Skin of body (tissue), 2 donors: ENCODE data around the gene LMO3. TPM values are rescaled to one million over a fixed set of nuclear protein-coding genes. Genes with fewer than 3 reads are reported as not detected.

ENCODE experiments used
- DNase-seq: peaks from one replicate; lab custom pipeline; 2025; lab: John Stamatoyannopoulos, UW
- total RNA-seq: library from RNA; depleted of rRNA; stranded (reverse); fragments of >200 nt; gene quantifications from one replicate; pipeline ENCODE4 v1.2.3, GENCODE V29; 2014

The LMO3 gene
- total RNA-seq, 1 donor from 2014 or later: 8.9 TPM

DNA sequence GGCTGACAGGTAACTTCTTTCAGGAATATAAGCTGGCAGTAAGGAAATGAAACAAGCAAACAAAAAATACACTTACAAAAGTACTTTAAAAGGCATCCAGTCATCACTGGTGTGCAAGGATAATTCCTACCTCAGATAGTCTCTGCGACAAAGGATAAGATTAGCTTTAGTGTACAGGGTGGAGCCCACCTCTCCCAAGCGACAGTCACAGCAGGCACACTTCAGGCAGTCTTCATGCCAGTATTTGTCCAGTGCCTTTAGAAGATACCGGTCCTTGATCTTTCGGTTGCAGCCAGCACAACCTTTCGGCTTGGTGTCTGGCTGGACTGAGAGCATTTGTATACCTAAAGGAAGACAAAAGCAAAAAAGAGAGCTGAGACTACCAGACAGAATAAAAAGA lies 5.4 kb downstream of the LMO3 start:
- no peak for DNase-seq

DNA sequence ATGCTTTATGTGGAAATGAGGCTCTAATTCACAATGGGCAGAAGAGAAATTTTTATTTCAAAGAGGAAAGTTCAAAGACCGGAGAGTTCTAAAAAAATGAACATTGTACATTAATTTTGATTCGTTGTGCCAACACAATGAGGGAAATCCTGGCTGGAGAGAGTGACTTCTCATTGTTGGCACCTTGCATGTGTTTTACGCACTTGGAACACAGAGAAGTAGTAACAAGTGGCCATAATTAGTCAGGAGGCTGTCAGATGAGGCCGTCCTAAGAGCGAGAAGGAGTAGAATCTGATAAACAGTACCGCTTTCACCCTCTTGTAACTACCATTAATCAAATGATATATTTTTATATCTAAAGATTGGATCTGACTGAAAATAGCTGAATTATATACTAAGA lies 6.9 kb downstream of the LMO3 start:
- DNase-seq: no peak

DNA sequence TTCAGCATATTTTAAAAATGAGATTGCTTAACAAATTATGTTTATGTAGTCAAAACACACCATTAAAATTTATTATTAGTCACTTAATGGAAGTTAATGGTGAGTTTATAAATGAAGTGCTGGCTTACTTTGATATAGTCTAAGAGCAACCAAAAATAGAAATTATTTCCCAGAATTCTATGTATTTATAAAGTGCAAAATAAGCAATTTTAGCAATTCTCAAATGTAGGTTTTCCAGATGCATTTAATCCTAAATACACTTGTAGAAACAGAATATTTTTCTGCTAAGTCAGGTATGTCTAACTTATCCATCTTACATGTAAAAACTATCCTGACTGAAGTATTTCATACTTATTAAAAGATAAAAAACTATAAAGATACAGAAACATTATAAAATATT lies 11.2 kb downstream of the LMO3 start:
- DNase-seq: no peak

GRCh38 chr12:16593546-16593945 lies 12.4 kb downstream of the LMO3 start:
- DNase-seq: no peak

DNA sequence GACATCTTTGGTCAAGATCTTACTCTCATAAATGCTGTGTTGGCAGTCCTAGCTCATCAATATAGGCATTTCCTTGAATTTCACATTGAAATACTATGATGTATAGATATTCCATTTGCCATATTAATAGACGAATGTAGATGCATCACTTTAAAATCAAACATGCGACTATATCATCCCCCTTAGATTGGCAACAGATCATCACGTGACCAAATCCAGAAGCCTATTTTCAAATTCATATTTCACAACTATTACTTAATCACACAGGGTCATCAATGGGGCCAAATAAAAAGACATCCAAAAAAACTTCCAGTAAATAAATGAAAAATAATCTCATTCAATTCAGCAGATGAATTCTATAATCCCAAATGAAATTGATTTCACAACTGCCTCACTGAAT lies 15.3 kb downstream of the LMO3 start:
- DNase-seq: no peak

GRCh38 chr12:16588812-16589211 lies 17.1 kb downstream of the LMO3 start:
- no peak for DNase-seq

GRCh38 chr12:16587514-16587913 lies 18.4 kb downstream of the LMO3 start:
- DNase-seq: no peak

- DNase-seq: no peak
Observed at GRCh38 chr12:16587110-16587453, 18.9 kb downstream of the LMO3 start.

GRCh38 chr12:16586350-16587109 lies 19.4 kb downstream of the LMO3 start:
- DNase-seq: no peak

DNA sequence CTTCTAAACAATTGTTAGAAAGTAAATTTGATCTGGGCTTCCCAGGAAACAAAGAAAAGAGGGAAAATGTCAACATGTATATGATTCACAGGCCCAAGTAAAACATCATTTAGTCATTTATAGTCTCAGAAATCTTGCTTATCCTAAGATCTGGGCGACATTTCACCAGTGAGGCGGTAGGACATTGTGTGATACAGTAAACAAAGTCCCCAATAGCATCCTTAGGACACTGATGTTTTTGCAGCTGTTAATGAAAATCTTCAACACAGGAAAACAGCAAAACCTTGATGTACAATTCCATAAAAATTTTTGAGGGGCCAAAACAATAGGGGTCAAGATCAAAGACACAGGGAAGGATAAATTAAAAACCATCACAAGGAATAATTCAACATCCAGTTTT lies 20.2 kb downstream of the LMO3 start:
- no peak for DNase-seq

GRCh38 chr12:16583969-16584745 lies 21.8 kb downstream of the LMO3 start:
- DNase-seq: no peak

GRCh38 chr12:16581416-16581815 lies 24.5 kb downstream of the LMO3 start:
- no peak for DNase-seq

GRCh38 chr12:16579041-16579440 lies 26.9 kb downstream of the LMO3 start:
- DNase-seq: no peak

- DNase-seq: no peak
Observed at GRCh38 chr12:16573398-16574077, 32.4 kb downstream of the LMO3 start.

DNA sequence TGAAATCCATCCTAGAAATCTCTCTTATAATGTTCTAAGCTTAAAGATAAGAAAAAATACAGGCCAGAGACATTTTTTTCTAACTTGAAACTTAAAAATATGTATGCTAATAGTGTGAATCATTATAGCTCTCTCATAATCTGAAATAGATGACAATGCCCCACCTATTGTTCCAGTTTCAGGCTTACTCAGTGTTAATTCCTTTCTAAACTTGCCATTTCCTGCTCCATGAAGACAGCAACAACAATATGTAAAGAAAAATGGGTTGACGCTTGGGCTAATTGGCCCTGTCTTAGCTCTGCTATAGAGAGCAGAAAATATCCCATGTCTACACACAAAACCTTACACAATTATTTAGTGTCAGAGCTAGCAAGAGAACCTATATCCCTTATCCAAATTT lies 37.1 kb downstream of the LMO3 start:
- DNase-seq: no peak

DNA sequence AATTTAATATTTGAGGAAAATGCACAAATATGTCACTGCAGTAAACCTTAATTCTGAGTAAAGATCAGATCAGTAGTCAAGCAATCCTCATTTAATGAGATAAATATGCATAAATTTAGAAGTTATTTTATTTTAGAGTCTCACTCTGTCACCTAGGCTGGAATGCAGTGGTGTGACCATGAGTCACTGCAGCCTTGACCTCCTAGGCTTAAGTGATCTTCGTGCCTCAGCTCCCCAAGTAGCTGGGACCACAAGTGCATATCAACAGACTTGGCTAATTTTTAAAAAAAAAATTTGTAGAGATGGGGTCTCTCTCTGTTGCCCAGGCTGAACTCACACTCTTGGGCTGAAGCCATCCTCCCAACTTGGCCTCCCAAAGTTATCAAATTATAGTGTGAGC lies 41.3 kb downstream of the LMO3 start:
- DNase-seq: no peak

- no peak for DNase-seq
Observed at GRCh38 chr12:16563504-16563903, 42.5 kb downstream of the LMO3 start.

DNA sequence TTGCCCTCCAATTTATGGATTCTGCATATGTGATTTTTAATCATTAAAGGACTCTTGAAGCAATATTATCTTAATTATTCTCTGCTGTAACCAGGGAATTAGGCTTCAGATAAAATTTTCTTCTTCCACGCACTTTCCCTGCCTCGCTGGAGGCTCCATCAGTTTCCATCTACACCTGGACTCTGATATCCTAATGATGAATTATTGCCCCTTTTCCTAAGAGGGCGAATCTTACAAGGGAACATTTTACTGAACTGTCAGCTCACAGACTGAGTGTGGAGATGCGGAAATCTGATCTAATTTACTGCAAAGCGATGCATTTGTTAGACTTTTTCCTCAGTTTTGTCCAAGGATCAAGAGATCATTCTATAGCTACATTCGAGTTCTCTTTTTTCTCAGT lies 43.0 kb downstream of the LMO3 start:
- DNase-seq: no peak

DNA sequence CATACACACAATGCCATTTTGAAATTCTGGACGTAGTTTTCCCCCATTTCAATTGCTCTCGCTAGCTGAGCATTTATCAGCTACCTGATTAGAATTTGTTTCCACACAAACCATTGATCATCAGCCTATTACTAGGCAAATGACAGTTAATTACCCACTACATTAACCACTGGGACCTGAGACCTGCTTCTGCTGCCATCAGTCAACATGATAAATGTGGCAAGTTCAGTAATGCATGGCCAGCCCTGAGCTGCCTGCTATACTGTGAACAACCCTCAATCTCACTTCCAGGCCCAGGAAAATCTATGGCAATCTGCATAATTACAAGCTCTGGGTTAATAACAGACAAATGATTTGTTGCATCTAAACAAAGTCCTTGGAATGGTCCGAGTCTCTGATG lies 43.5 kb downstream of the LMO3 start:
- DNase-seq: no peak

- DNase-seq: no peak
Observed at GRCh38 chr12:16560273-16560672, 45.7 kb downstream of the LMO3 start.

DNA sequence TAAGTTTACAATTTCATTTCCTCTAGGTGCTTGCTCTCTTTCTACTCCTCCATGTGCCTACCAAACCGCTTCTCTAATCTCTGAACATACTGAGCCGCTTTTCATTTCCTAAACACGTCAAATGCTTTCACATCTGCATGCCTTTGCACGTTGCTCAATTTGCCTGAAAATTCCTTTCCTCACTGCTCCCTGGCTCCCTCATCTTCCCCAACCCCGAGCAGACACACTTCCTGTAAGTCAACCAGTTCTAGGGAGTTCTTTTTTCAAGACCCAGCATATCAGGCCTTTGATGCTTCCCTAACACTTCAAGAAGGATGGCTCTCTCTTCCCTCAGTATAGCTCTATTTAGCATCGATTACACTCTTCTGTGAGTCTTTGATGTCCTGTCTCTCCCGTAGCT lies 50.3 kb downstream of the LMO3 start:
- no peak for DNase-seq

DNA sequence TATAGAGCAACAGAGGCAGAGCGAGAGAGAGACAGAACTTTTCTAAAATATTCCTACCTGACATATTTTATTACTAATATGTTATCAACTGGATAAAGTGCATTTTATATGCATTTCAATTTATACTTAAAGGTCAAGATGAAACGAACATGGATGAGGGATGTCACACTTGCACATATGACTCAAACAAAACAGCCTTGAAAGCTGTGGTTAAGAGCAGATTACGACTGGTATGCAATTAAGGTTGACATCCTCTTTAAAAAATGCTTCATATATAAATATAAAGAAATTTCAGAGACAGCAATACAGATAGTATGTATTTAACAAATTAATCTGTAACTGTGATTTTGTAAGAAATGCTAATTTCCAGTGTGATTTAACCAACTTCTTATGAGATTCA lies 52.5 kb downstream of the LMO3 start:
- DNase-seq: no peak

DNA sequence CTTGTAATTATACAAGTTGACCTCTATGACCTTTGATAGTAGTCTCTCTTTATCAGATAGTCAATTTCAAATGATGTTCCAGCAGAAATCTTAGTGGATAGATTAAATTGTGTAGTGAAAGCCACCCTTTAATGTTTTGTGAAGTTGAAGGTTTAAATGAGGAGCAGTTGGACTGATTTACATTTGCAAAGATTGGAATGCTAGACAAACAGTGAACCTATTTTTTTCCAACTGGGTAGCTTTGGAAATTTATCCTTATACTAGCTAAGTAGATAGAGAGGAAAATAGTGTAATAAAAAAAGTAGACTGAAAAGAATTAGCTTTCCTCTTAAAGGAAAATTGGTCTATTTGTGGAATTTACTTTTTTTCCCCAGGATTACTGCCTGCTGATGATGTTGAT lies 53.7 kb downstream of the LMO3 start:
- no peak for DNase-seq
